Head of caudate nucleus (tissue), 42 donors: ENCODE data around the gene SLC18B1.

Experiments used
- DNase-seq, 42 donors: peaks; one replicate each; pipeline versions ENCODE4 v3.0.0 to v3.0.0-alpha.2; 2020 to 2021; ENCODE audit warnings: mixed read lengths in 7 of 42
- intact Hi-C: fragments of 100-400 bp; cut with DNase I; formaldehyde crosslinking; loops from one replicate; pipeline ENCODE4 v1.15.0; 2022

SLC18B1 gene

GRCh38 chr6:132751828-132752227 is 46.6 kb downstream of the SLC18B1 start:
- intact Hi-C loops = no loop called here

GRCh38 chr6:132751306-132751705 is 47.1 kb downstream of the SLC18B1 start:
- DNase-seq = no peak
- intact Hi-C loops = no loop called here

More at GRCh38 chr6:132751828-132752227, 46.6 kb downstream of the SLC18B1 start:
- DNase-seq = no peak

- intact Hi-C loops = no loop called here
- no peak for DNase-seq
Measured at GRCh38 chr6:132750455-132751248, 47.8 kb downstream of the SLC18B1 start.

- intact Hi-C loops = no loop called here
- no peak for DNase-seq
Measured at GRCh38 chr6:132749111-132749510, 49.3 kb downstream of the SLC18B1 start.

- DNase-seq = no peak
- intact Hi-C loops = no loop called here
Measured at GRCh38 chr6:132748446-132748845, 50.0 kb downstream of the SLC18B1 start.

- intact Hi-C loops = no loop called here
- DNase-seq = no peak
Measured at GRCh38 chr6:132746048-132746447, 52.4 kb downstream of the SLC18B1 start.

GRCh38 chr6:132742495-132742894 is 55.9 kb downstream of the SLC18B1 start:
- intact Hi-C loops = no loop called here
- DNase-seq = no peak

GRCh38 chr6:132741281-132741680 is 57.2 kb downstream of the SLC18B1 start:
- DNase-seq = no peak
- intact Hi-C loops = no loop called here

GRCh38 chr6:132736239-132736638 is 62.2 kb downstream of the SLC18B1 start:
- intact Hi-C loops = no loop called here
- no peak for DNase-seq

- intact Hi-C loops = no loop called here
- DNase-seq = peak in 1 of 42 donors; percentile 2
Measured at GRCh38 chr6:132734694-132735236, 63.7 kb downstream of the SLC18B1 start.

- DNase-seq = no peak
- intact Hi-C loops = no loop called here
Measured at GRCh38 chr6:132733814-132734213, 64.6 kb downstream of the SLC18B1 start.

GRCh38 chr6:132733283-132733682 is 65.2 kb downstream of the SLC18B1 start:
- DNase-seq = no peak
- intact Hi-C loops = no loop called here

- intact Hi-C loops = no loop called here
- DNase-seq = no peak
Measured at GRCh38 chr6:132731086-132731485, 67.4 kb downstream of the SLC18B1 start.

GRCh38 chr6:132730560-132730959 is 67.9 kb downstream of the SLC18B1 start:
- DNase-seq = no peak
- intact Hi-C loops = no loop called here

- no peak for DNase-seq
- intact Hi-C loops = no loop called here
Measured at GRCh38 chr6:132728616-132729015, 69.8 kb downstream of the SLC18B1 start.

- no peak for DNase-seq
- intact Hi-C loops = no loop called here
Measured at GRCh38 chr6:132726608-132726975, 71.8 kb downstream of the SLC18B1 start.

- no peak for DNase-seq
- intact Hi-C loops = no loop called here
Measured at GRCh38 chr6:132725947-132726607, 72.4 kb downstream of the SLC18B1 start.

- DNase-seq = no peak
- intact Hi-C loops = no loop called here
Measured at GRCh38 chr6:132725471-132725870, 73.0 kb downstream of the SLC18B1 start.

- intact Hi-C loops = loop anchor here (5.0 kb wide), 1 partner anchor 188 kb away; no protein-coding TSS in a partner anchor
- no peak for DNase-seq
Measured at GRCh38 chr6:132719736-132720448, 78.5 kb downstream of the SLC18B1 start.
